Stimulated activated naive CD8-positive, alpha-beta T cell treated with anti-CD3 and anti-CD28 coated beads, Interleukin-15, Interleukin-2, amounts not matched to agents 100 ng/mL and 50 ng/mL, for 24 hours (primary cell): ENCODE measurements around the gene OR10Z1.

Experiments
- H3K27ac Mint-ChIP-seq: one replicate; pipeline ENCODE4 v1.8.0; 2021; ENCODE audit warnings: mild to moderate bottlenecking, mixed read lengths
- H3K27me3 Mint-ChIP-seq: one replicate; pipeline ENCODE4 v1.8.0; 2021; ENCODE audit warnings: mixed read lengths
- H3K36me3 Mint-ChIP-seq: one replicate; pipeline ENCODE4 v1.8.0; 2021; ENCODE audit warnings: low read depth, mixed read lengths
- H3K4me1 Mint-ChIP-seq: one replicate; pipeline ENCODE4 v1.8.0; 2021; ENCODE audit warnings: low read depth, mixed read lengths
- H3K4me3 Mint-ChIP-seq: one replicate; pipeline ENCODE4 v1.8.0; 2021; ENCODE audit warnings: mild to moderate bottlenecking, mixed read lengths
- H3K9me3 Mint-ChIP-seq: one replicate; pipeline ENCODE4 v1.8.0; 2021; ENCODE audit warnings: mixed read lengths

OR10Z1 gene

GRCh38 chr1:158604968-158605367 lies at the start of gene OR10Z1:
TSS of gene OR10Z1 (plus strand) at chr1:158605268. CDS start at chr1:158606439, 1,171 bp downstream.
- Mint-ChIP-seq H3K27me3 (no peaks in the 10 kb centered on the region), H3K36me3 (no peaks in the 10 kb centered on the region), H3K9me3 (no peaks in the 10 kb centered on the region), H3K27ac (no peak within 1 kb of the TSS), H3K4me1 (no peaks in the 10 kb centered on the region), H3K4me3 (no peak within 1 kb of the TSS)

DNA sequence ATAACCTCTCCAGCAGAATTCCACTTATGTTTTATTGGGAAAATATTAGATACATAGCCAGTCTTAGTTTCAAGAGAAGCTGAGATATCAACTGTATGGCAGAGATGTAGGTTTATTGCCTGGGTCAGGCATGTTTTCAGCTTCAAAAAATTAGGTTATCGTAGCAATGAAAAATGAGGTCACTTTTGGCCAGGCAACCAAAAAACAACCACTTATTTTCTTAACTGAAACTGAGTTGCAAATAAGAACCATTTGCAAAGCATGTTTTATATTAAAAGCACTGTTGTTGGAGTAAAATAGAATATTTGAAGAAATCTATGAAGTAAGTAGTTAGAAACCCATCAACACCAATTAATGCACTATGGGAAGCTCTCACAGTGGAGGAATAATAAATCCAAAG lies 45.4 kb upstream of the OR10Z1 start:
- H3K27ac Mint-ChIP-seq = no peak overlapping the region
- H3K4me3 Mint-ChIP-seq = no peak overlapping the region
- H3K9me3 Mint-ChIP-seq = no peaks in the 10 kb centered on the region
- peaks cover 6% of the 10 kb centered on the region for H3K4me1 Mint-ChIP-seq
- H3K36me3 Mint-ChIP-seq = no peaks in the 10 kb centered on the region
- H3K27me3 Mint-ChIP-seq = peaks cover 3% of the 10 kb centered on the region

- Mint-ChIP-seq H3K27me3 (peaks cover 5% of the 10 kb centered on the region), H3K27ac (no peak overlapping the region), H3K4me1 (peaks cover 6% of the 10 kb centered on the region), H3K36me3 (no peaks in the 10 kb centered on the region), H3K9me3 (no peaks in the 10 kb centered on the region), H3K4me3 (no peak overlapping the region)
These were observed 41.2 kb upstream of the OR10Z1 start for GRCh38 chr1:158563853-158564252.

DNA sequence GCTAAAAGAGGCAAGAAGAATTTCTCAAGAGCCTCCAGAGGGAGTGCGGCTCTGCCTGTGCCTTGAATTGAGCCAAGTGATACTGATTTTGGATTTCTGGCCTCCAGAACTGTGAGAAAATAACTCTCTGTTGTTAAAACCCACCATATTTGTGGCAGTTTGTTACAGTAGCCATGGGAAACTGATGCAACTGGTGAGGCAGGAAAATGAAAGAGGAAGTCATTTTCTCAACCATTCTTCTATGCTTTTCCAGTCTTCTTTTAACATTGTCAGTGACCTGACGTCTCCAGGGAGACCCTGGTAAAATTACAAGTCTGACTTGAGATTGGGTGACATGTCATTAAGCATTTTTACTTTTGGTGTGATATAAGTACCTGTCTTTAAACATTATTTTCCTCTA lies 40.5 kb upstream of the OR10Z1 start:
- H3K27me3 Mint-ChIP-seq = peaks cover 5% of the 10 kb centered on the region
- no peak overlapping the region for H3K4me3 Mint-ChIP-seq
- peaks cover 6% of the 10 kb centered on the region for H3K4me1 Mint-ChIP-seq
- H3K36me3 Mint-ChIP-seq = no peaks in the 10 kb centered on the region
- H3K27ac Mint-ChIP-seq = no peak overlapping the region
- no peaks in the 10 kb centered on the region for H3K9me3 Mint-ChIP-seq

GRCh38 chr1:158570480-158570879 lies 34.6 kb upstream of the OR10Z1 start, which contains the start of gene OR6P1:
TSS of gene OR6P1 (minus strand) at chr1:158570580. CDS start at chr1:158563604, 6,976 bp downstream.
- H3K4me3 Mint-ChIP-seq = no peak within 1 kb of the TSS
- no peak within 1 kb of the TSS for H3K27ac Mint-ChIP-seq
- H3K27me3 Mint-ChIP-seq = peaks cover 28% of the 10 kb centered on the region
- no peaks in the 10 kb centered on the region for H3K36me3 Mint-ChIP-seq
- no peaks in the 10 kb centered on the region for H3K4me1 Mint-ChIP-seq
- no peaks in the 10 kb centered on the region for H3K9me3 Mint-ChIP-seq

GRCh38 chr1:158572226-158572625 lies 32.8 kb upstream of the OR10Z1 start:
- Mint-ChIP-seq H3K4me1 (no peaks in the 10 kb centered on the region), H3K27me3 (peaks cover 28% of the 10 kb centered on the region), H3K36me3 (no peaks in the 10 kb centered on the region), H3K4me3 (no peak overlapping the region), H3K27ac (no peak overlapping the region), H3K9me3 (no peaks in the 10 kb centered on the region)

GRCh38 chr1:158577561-158577960 lies 27.5 kb upstream of the OR10Z1 start:
- Mint-ChIP-seq H3K27ac (no peak overlapping the region), H3K4me3 (no peak overlapping the region), H3K4me1 (no peaks in the 10 kb centered on the region), H3K9me3 (no peaks in the 10 kb centered on the region), H3K36me3 (no peaks in the 10 kb centered on the region), H3K27me3 (peaks cover 35% of the 10 kb centered on the region)

GRCh38 chr1:158579733-158580132 lies 25.3 kb upstream of the OR10Z1 start, which contains the start of gene OR10X1:
TSS of gene OR10X1 (minus strand) at chr1:158579899. CDS start at chr1:158579899, 0 bp downstream.
- Mint-ChIP-seq H3K4me1 (no peaks in the 10 kb centered on the region), H3K27me3 (peaks cover 28% of the 10 kb centered on the region), H3K9me3 (no peaks in the 10 kb centered on the region), H3K4me3 (no peak within 1 kb of the TSS), H3K27ac (no peak within 1 kb of the TSS), H3K36me3 (no peaks in the 10 kb centered on the region)

DNA sequence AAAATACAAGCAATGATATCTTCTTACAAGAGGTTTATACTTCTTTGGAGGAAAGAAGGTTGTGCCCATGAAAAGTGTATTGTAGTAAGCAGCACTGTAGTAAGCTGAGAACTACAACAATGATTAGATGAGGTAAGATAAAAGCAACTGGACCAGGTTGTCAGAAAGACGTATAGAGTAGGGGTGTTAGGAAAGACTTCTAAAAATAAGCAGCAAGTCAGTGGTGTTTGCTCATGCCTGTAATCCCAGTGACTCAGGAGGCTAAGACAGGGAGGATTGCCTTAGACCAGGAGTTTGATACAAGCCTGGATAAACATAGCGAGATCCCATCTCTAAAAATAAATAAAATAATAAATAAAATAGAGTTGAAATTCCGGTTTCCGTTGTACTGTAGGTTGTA lies 21.1 kb upstream of the OR10Z1 start:
- Mint-ChIP-seq H3K27me3 (peaks cover 18% of the 10 kb centered on the region), H3K27ac (no peak overlapping the region), H3K4me3 (no peak overlapping the region), H3K9me3 (peaks cover 7% of the 10 kb centered on the region), H3K36me3 (no peaks in the 10 kb centered on the region), H3K4me1 (no peaks in the 10 kb centered on the region)

DNA sequence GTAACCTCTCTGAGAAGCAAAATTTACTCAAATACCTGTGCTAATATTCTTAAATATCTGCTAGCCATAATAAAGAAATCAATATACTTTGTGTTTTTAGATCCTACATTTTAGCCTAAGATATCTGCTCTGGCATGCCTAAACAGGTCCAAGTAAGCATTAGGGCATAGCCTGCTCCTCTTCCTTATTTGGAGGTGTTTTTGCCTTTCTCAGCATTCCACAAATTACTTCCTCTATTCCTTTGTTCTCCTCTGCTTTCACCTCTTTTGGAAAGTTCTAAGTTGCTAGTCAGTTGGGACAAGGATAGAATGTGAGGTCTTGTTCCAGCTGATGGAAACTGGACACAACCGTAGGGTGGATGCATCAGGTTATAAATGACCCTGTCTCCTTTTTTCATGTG lies 18.1 kb upstream of the OR10Z1 start:
- Mint-ChIP-seq H3K27me3 (peaks cover 13% of the 10 kb centered on the region), H3K4me1 (no peaks in the 10 kb centered on the region), H3K27ac (no peak overlapping the region), H3K4me3 (no peak overlapping the region), H3K36me3 (no peaks in the 10 kb centered on the region), H3K9me3 (peaks cover 9% of the 10 kb centered on the region)

GRCh38 chr1:158600735-158601134 lies 4.3 kb upstream of the OR10Z1 start:
- H3K27me3 Mint-ChIP-seq = peaks cover 7% of the 10 kb centered on the region
- no peak overlapping the region for H3K27ac Mint-ChIP-seq
- no peaks in the 10 kb centered on the region for H3K4me1 Mint-ChIP-seq
- peaks cover 23% of the 10 kb centered on the region for H3K9me3 Mint-ChIP-seq
- peaks cover 8% of the 10 kb centered on the region for H3K36me3 Mint-ChIP-seq
- no peak overlapping the region for H3K4me3 Mint-ChIP-seq

DNA sequence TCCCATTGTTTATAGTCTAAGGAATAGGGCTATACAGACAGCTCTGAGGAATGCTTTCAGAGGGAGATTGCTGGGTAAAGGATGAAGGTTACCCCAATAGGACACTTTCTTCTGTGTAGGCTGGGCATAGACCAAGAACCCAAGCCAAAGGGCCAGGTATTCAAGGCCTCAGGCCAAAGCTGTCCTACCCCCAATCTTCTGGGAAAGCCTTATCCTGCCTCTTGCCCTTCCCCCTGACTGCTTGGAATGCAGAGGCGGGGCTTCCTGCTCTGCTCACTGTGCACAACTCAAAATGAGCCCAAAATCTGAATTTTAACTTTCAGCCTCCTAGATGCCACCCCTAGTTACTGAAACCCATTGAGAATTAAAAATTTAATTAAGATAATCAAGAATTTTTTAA lies 2.2 kb downstream of the OR10Z1 start:
- H3K4me1 Mint-ChIP-seq = no peaks in the 10 kb centered on the region
- no peaks in the 10 kb centered on the region for H3K27me3 Mint-ChIP-seq
- no peaks in the 10 kb centered on the region for H3K9me3 Mint-ChIP-seq
- H3K4me3 Mint-ChIP-seq = no peak overlapping the region
- H3K27ac Mint-ChIP-seq = no peak overlapping the region
- no peaks in the 10 kb centered on the region for H3K36me3 Mint-ChIP-seq

DNA sequence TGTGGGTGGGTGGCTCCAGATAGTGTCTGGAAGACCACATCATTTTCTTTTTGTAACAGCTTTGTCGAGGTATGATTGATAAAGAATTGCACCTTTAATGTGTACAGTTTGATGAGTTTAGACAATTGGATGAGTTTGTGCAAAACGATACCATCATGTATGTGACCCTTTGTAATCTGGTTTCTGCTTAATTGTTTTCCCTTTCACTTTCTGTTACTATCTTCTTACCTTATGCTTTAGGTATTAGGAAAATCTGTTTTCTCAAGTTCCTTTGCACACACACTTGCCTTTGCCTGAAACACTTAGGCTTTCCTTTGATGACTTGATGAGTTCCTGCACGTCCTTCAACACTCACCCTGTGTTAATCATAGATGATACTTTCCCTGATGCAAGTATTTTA lies 6.8 kb downstream of the OR10Z1 start:
- Mint-ChIP-seq H3K4me3 (no peak overlapping the region), H3K4me1 (no peaks in the 10 kb centered on the region), H3K27me3 (no peaks in the 10 kb centered on the region), H3K36me3 (no peaks in the 10 kb centered on the region), H3K27ac (no peak overlapping the region), H3K9me3 (no peaks in the 10 kb centered on the region)

- Mint-ChIP-seq H3K27ac (no peak overlapping the region), H3K4me3 (no peak overlapping the region), H3K27me3 (no peaks in the 10 kb centered on the region), H3K4me1 (no peaks in the 10 kb centered on the region), H3K9me3 (no peaks in the 10 kb centered on the region), H3K36me3 (no peaks in the 10 kb centered on the region)
These were observed 8.7 kb downstream of the OR10Z1 start for GRCh38 chr1:158613764-158614163.

DNA sequence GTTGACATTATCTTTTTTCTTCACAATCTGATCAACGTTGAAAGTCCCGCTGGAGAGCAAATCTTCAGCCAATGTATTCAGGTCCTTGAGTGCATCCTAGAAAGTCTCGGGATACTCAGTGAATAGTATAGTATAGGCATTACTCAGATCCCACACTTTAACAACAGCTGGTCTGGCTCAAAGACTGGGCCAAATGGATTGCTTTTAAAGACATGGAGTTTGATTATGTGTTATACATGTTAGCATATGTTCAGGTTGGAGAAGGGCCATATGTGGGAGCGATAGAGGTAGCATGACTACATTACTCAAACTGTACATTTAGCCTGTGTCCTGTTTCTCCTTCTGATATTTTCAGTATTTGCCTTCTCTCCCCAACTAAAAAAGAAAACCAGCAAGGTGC lies 33.1 kb downstream of the OR10Z1 start:
- H3K27ac Mint-ChIP-seq = no peak overlapping the region
- H3K36me3 Mint-ChIP-seq = no peaks in the 10 kb centered on the region
- H3K4me3 Mint-ChIP-seq = no peak overlapping the region
- no peaks in the 10 kb centered on the region for H3K4me1 Mint-ChIP-seq
- H3K27me3 Mint-ChIP-seq = no peaks in the 10 kb centered on the region
- no peaks in the 10 kb centered on the region for H3K9me3 Mint-ChIP-seq

DNA sequence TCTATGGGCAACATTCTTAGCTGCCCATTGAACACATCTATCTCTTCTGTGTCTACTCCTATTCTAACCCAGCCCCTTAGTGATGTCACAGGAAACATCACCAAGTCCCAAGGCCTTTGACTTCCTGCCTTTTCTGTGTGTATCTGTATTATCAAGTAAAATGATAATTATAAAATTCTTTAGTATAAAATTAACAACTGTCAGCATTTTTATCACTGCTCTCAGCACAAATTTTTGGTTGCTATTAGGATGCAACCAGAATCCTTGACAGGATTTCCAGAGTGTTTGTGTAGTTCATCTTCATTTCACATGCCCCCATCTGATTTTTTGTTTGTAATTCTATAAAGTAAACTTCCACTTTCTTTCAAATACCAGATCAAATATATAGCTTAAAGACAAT lies 33.8 kb downstream of the OR10Z1 start:
- Mint-ChIP-seq H3K9me3 (no peaks in the 10 kb centered on the region), H3K4me1 (no peaks in the 10 kb centered on the region), H3K4me3 (no peak overlapping the region), H3K27ac (no peak overlapping the region), H3K36me3 (no peaks in the 10 kb centered on the region), H3K27me3 (no peaks in the 10 kb centered on the region)
